Measurements from ENCODE around the gene KRT78.

The KRT78 gene

GRCh38 chr12:52794479-52795331, 54.1 kb downstream of the KRT78 start:
- no peak for DNase-seq

GRCh38 chr12:52792185-52793029, 56.4 kb downstream of the KRT78 start:
- DNase-seq, result no peak

- DNase-seq, result no peak
Measured at GRCh38 chr12:52791271-52792184, 57.3 kb downstream of the KRT78 start.

- no peak for DNase-seq
Measured at GRCh38 chr12:52790427-52791270, 58.1 kb downstream of the KRT78 start.

- DNase-seq, result peak in 1 of 2 donors; percentile 18
Measured at GRCh38 chr12:52789637-52790426, 59.0 kb downstream of the KRT78 start.

GRCh38 chr12:52788876-52789636, 59.7 kb downstream of the KRT78 start:
- no peak for DNase-seq

GRCh38 chr12:52788192-52788875, 60.5 kb downstream of the KRT78 start:
- DNase-seq, result no peak

All from stimulated activated CD4-positive, alpha-beta T cell treated with anti-CD3 and anti-CD28 coated beads, Interleukin-2, amount 100 ng/mL, for 24 hours (primary cell).